A549 treated with dexamethasone at 1 μM for 4 hours (cell line): ENCODE results near the gene CP. TPM values are rescaled to one million over a fixed set of nuclear protein-coding genes. Genes with fewer than 3 reads are reported as not detected.

Experiments used
- total RNA-seq: library from RNA; stranded (reverse); fragments of 200-300 nt; extraction: Qiagen RNA extraction; gene quantifications from 5 replicates; pipeline ENCODE4 v1.2.3, GENCODE V29; 2022

CP gene
- 4.7 to 8.1 TPM (median 5.9 TPM) in 5 replicates for total RNA-seq

GRCh38 chr3:149221783-149222517 lies at the start of gene CP:
TSS of gene CP (minus strand) at chr3:149221829. CDS start at chr3:149221792, 37 bp downstream.

DNA sequence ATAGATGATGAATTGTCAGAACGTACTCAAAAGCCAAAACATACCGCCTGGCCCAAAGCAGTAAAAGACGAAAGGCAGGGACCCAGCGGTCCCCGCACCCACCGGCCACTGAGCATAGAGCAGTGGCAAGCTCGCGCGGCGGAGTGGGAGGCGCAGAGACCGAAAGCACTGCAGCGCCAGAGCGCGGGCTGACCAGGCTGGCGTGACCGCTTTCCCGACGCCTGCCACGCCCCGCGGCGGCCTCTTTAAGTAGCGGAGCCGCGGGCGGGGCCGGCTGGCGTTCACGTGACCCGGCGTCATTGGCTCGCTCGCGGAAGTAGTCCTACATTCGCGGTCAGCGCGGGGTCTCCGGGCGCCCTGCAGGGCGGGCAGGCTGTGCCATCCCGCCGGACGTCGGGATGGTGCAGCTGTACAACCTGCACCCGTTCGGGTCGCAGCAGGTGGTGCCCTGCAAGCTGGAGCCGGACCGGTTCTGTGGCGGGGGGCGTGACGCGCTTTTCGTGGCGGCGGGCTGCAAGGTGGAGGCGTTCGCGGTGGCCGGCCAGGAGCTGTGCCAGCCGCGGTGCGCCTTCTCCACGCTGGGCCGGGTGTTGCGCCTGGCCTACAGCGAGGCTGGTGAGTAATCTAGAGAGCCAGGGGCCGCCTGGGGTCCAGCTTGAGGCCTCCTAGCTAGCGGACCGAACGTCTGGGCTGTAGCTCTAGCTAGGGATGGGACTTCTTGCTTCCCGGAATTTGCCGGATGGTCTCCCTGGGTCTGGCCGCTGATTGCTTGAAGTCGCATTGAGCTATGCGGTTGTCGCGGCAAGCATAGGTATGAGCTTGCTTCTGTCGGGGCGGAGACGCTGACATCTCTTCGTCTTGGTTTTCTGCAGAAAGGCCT lies 92.1 kb downstream of the CP start, which contains the start of gene HPS3:
Gene HPS3 (plus strand): TSS at position 313 of the 880 bp plus-strand sequence. CDS start 86 bp downstream, at position 399.

Other genes starting within 250 kb of the CP start
- 29.8 to 36.3 TPM (median 32.3 TPM) in 5 replicates for gene GYG1, start 230.3 kb downstream of the CP start, total RNA-seq
- 13.0 to 19.4 TPM (median 17.3 TPM) in 5 replicates for gene HLTF, start 135.3 kb downstream of the CP start, total RNA-seq
- 29.7 to 36.5 TPM (median 35.9 TPM) in 5 replicates for gene HPS3, start 92.2 kb downstream of the CP start, total RNA-seq
- gene TM4SF18, start 111.8 kb upstream of the CP start, total RNA-seq = 30.9 to 38.2 TPM (median 33.6 TPM) in 5 replicates
- 839 to 1,636 TPM (median 1,052 TPM) in 5 replicates for gene TM4SF1, start 155.8 kb upstream of the CP start, total RNA-seq